Liver (tissue), 9 donors: Measurements from ENCODE around the gene SORBS2. TPM values are rescaled to one million over a fixed set of nuclear protein-coding genes. Genes with fewer than 3 reads are reported as not detected.

ENCODE experiments used
- DNase-seq: peaks from one replicate; pipeline ENCODE4 v3.0.0-alpha.2; 2017; ENCODE audit warnings: low spot score
- H3K27ac ChIP-seq, 2 donors: one replicate each; pipeline ENCODE4 v1.7.0; 2013; ENCODE audit warnings: inconsistent platforms in 2 of 2, low read length in 2 of 2, control low read depth in 1 of 2, low read depth in 1 of 2, mild to moderate bottlenecking in 1 of 2
- H3K27me3 ChIP-seq, 4 donors: one replicate each; pipeline versions ENCODE4 v1.6.1 to v1.7.0; 2013; ENCODE audit warnings: low read length in 3 of 4, inconsistent platforms in 1 of 4, mild to moderate bottlenecking in 1 of 4, moderate library complexity in 1 of 4; ENCODE audit not compliant: control insufficient read depth in 4 of 4, insufficient read depth in 4 of 4
- H3K36me3 ChIP-seq, 4 donors: one replicate each; pipeline versions ENCODE4 v1.6.1 to v1.7.0; 2013; ENCODE audit warnings: low read length in 3 of 4, mild to moderate bottlenecking in 3 of 4, low read depth in 1 of 4, moderate library complexity in 1 of 4; ENCODE audit not compliant: control insufficient read depth in 4 of 4, insufficient read depth in 3 of 4
- H3K4me1 ChIP-seq, 4 donors: one replicate each; pipeline versions ENCODE4 v1.6.1 to v1.7.0; 2013; ENCODE audit warnings: low read length in 3 of 4, mild to moderate bottlenecking in 3 of 4, moderate library complexity in 1 of 4; ENCODE audit not compliant: control insufficient read depth in 4 of 4, insufficient read depth in 4 of 4
- H3K4me3 ChIP-seq, 3 donors: one replicate each; pipeline versions ENCODE4 v1.6.1 to v1.7.0; 2013; ENCODE audit warnings: low read length in 3 of 3, control low read depth in 1 of 3, low read depth in 1 of 3, mild to moderate bottlenecking in 1 of 3
- H3K9ac ChIP-seq, 2 donors: one replicate each; pipeline ENCODE4 v1.7.0; 2013; ENCODE audit warnings: low read length in 2 of 2, mild to moderate bottlenecking in 2 of 2, moderate library complexity in 2 of 2, control low read depth in 1 of 2, low read depth in 1 of 2
- H3K9me3 ChIP-seq, 4 donors: one replicate each; pipeline versions ENCODE4 v1.6.1 to v1.7.0; 2013; ENCODE audit warnings: low read length in 3 of 4; ENCODE audit not compliant: control insufficient read depth in 4 of 4
- EGR1 ChIP-seq, 2 donors: IDR thresholded peaks; 2 replicates each; pipeline ENCODE4 v1.6.1; 2016 to 2018; ENCODE audit warnings: antibody characterized with exemption in 2 of 2, low read depth in 2 of 2
- FOXA1 ChIP-seq: IDR thresholded peaks from 2 replicates; pipeline ENCODE4 v1.6.1; 2016; ENCODE audit warnings: antibody characterized with exemption
- FOXA2 ChIP-seq: IDR thresholded peaks from 2 replicates; pipeline ENCODE4 v1.6.1; 2016; ENCODE audit warnings: antibody characterized with exemption
- GABPA ChIP-seq, 2 donors: IDR thresholded peaks in 1 of 2; conservative IDR thresholded peaks in 1 of 2; 2 replicates each; pipeline ENCODE4 v1.6.1; 2016; ENCODE audit warnings: antibody characterized with exemption in 2 of 2, mild to moderate bottlenecking in 1 of 2, moderate library complexity in 1 of 2
- HNF4A ChIP-seq, 2 donors: conservative IDR thresholded peaks; 2 replicates each; pipeline ENCODE4 v1.6.1; 2016; ENCODE audit warnings: antibody characterized with exemption in 2 of 2, mild to moderate bottlenecking in 2 of 2
- HNF4G ChIP-seq: IDR thresholded peaks from 2 replicates; pipeline ENCODE4 v1.6.1; 2016; ENCODE audit warnings: antibody characterized with exemption
- JUND ChIP-seq, 2 donors: IDR thresholded peaks; 2 replicates each; pipeline ENCODE4 v1.6.1; 2016; ENCODE audit warnings: antibody characterized with exemption in 2 of 2
- NR2F2 ChIP-seq: IDR thresholded peaks from 2 replicates; pipeline ENCODE4 v1.6.1; 2016; ENCODE audit warnings: antibody characterized with exemption
- RAD21 ChIP-seq, 2 donors: IDR thresholded peaks; 2 replicates each; pipeline ENCODE4 v1.6.1; 2016; ENCODE audit warnings: antibody characterized with exemption in 2 of 2, mild to moderate bottlenecking in 2 of 2
- RXRA ChIP-seq, 2 donors: IDR thresholded peaks; 2 replicates each; pipeline ENCODE4 v1.6.1; 2017 to 2018; ENCODE audit warnings: antibody characterized with exemption in 2 of 2, mild to moderate bottlenecking in 1 of 2
- SP1 ChIP-seq: IDR thresholded peaks from 2 replicates; pipeline ENCODE4 v1.6.1; 2018; ENCODE audit warnings: antibody characterized with exemption, mild to moderate bottlenecking
- TAF1 ChIP-seq: conservative IDR thresholded peaks from 2 replicates; pipeline ENCODE4 v1.6.1; 2016; ENCODE audit warnings: antibody characterized with exemption, mild to moderate bottlenecking
- YY1 ChIP-seq: IDR thresholded peaks from 2 replicates; pipeline ENCODE4 v1.6.1; 2016; ENCODE audit warnings: antibody characterized with exemption, mild to moderate bottlenecking
- WGBS: extraction: QIAGEN DNeasy Blood & Tissue Kit; methylation state at CpG from one replicate; pipeline ENCODE4 v1.1.7; 2013; 5-methylcytosine and 5-hydroxymethylcytosine counted together
- polyA plus RNA-seq, 2 donors: library from polyadenylated mRNA; stranded (reverse) in 1 of 2; unstranded in 1 of 2; fragments of 200-250 nt in 1 of 2; fragments of >200 nt in 1 of 2; fragmentation: Nextera tagmentation in 1 of 2; extraction: Ambion mirVana in 1 of 2; gene quantifications; one replicate each; pipeline versions ENCODE4 v1.2.1 to v1.2.3, GENCODE V29; 2013 to 2015
- total RNA-seq, 2 donors: library from RNA; depleted of rRNA; stranded (reverse); fragments of >200 nt; gene quantifications; one replicate each; pipeline ENCODE4 v1.2.3, GENCODE V29; 2014
- TF ChIP-seq, protein P1 (sequence below): IDR thresholded peaks from 2 replicates; pipeline ENCODE4 v1.6.1; 2016; ENCODE audit warnings: antibody characterized with exemption, mild to moderate bottlenecking
- TF ChIP-seq, protein P2 (sequence below): IDR thresholded peaks from 2 replicates; pipeline ENCODE4 v1.6.1; 2016; ENCODE audit warnings: antibody characterized with exemption
- TF ChIP-seq, protein P3 (sequence below): IDR thresholded peaks from 2 replicates; pipeline ENCODE4 v1.6.1; 2016; ENCODE audit warnings: antibody characterized with exemption
- TF ChIP-seq, protein P4 (sequence below): fragments of 150-350 bp; IDR thresholded peaks from 2 replicates; pipeline ENCODE4 v1.5.1; 2017; ENCODE audit warnings: improper control_type of control experiment, low read depth, low read length; ENCODE audit not compliant: missing input control
- TF ChIP-seq, protein P5 (sequence below): IDR thresholded peaks from 2 replicates; pipeline ENCODE4 v1.6.1; 2016; ENCODE audit warnings: antibody characterized with exemption
- donor health status: healthy.
- donor health status: healthy.
- donor health status: healthy.
- donor health status: healthy.
- donor health status: healthy.

SORBS2 gene
- total and polyA plus RNA-seq, 4 donors, result 23.3 to 136 (median 59.6) TPM

DNA sequence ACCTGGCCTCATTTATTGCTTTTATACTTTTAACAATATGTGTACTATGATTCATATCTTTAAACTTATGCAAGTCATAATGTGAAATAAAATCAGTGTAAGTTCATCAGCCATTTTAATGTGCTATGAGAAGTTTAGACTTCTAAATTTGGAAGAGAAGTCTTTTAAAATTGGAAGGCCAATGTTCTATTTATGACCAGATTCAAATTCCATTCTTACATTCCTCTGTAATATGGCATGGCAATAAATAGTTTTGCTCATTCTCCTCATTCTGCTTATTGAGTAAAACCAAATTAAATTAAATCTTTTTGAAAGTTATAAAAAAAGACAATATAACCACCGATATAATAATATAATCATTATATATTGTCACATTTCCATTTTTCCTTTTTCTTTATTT is 126.2 kb downstream of the SORBS2 start:
- Histone ChIP-seq H3K9ac (no peak overlapping the region), H3K27ac (no peak overlapping the region), H3K36me3 (peaks cover 0 to 9% (median 3%) of the 10 kb centered on the region in 4 donors), H3K9me3 (no peaks in the 10 kb centered on the region), H3K27me3 (no peaks in the 10 kb centered on the region), H3K4me1 (peaks cover 0 to 12% (median 6%) of the 10 kb centered on the region in 4 donors), H3K4me3 (no peak overlapping the region)
- TF ChIP-seq FOXA2 (no peak), TAF1 (no peak), RAD21 (IDR thresholded peaks at IDR 0.05) (no peak), HNF4A (conservative IDR thresholded peaks at IDR 0.05) (no peak), EGR1 (IDR thresholded peaks at IDR 0.05; ENCODE audit: low read depth in 2 of 2) (no peak), YY1 (no peak), SP1 (no peak), RXRA (IDR thresholded peaks at IDR 0.05) (no peak), NR2F2 (no peak), HNF4G (no peak), JUND (IDR thresholded peaks at IDR 0.05) (no peak), GABPA (IDR thresholded peaks at IDR 0.05 in 1 of 2, conservative IDR thresholded peaks at IDR 0.05 in 1 of 2) (no peak), FOXA1 (no peak)
- TF ChIP-seq, protein P1, sequence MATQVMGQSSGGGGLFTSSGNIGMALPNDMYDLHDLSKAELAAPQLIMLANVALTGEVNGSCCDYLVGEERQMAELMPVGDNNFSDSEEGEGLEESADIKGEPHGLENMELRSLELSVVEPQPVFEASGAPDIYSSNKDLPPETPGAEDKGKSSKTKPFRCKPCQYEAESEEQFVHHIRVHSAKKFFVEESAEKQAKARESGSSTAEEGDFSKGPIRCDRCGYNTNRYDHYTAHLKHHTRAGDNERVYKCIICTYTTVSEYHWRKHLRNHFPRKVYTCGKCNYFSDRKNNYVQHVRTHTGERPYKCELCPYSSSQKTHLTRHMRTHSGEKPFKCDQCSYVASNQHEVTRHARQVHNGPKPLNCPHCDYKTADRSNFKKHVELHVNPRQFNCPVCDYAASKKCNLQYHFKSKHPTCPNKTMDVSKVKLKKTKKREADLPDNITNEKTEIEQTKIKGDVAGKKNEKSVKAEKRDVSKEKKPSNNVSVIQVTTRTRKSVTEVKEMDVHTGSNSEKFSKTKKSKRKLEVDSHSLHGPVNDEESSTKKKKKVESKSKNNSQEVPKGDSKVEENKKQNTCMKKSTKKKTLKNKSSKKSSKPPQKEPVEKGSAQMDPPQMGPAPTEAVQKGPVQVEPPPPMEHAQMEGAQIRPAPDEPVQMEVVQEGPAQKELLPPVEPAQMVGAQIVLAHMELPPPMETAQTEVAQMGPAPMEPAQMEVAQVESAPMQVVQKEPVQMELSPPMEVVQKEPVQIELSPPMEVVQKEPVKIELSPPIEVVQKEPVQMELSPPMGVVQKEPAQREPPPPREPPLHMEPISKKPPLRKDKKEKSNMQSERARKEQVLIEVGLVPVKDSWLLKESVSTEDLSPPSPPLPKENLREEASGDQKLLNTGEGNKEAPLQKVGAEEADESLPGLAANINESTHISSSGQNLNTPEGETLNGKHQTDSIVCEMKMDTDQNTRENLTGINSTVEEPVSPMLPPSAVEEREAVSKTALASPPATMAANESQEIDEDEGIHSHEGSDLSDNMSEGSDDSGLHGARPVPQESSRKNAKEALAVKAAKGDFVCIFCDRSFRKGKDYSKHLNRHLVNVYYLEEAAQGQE, result no peak
- TF ChIP-seq, protein P2, sequence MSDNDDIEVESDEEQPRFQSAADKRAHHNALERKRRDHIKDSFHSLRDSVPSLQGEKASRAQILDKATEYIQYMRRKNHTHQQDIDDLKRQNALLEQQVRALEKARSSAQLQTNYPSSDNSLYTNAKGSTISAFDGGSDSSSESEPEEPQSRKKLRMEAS, result no peak
- TF ChIP-seq, protein P3, sequence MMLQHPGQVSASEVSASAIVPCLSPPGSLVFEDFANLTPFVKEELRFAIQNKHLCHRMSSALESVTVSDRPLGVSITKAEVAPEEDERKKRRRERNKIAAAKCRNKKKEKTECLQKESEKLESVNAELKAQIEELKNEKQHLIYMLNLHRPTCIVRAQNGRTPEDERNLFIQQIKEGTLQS, result no peak
- TF ChIP-seq, protein P4, sequence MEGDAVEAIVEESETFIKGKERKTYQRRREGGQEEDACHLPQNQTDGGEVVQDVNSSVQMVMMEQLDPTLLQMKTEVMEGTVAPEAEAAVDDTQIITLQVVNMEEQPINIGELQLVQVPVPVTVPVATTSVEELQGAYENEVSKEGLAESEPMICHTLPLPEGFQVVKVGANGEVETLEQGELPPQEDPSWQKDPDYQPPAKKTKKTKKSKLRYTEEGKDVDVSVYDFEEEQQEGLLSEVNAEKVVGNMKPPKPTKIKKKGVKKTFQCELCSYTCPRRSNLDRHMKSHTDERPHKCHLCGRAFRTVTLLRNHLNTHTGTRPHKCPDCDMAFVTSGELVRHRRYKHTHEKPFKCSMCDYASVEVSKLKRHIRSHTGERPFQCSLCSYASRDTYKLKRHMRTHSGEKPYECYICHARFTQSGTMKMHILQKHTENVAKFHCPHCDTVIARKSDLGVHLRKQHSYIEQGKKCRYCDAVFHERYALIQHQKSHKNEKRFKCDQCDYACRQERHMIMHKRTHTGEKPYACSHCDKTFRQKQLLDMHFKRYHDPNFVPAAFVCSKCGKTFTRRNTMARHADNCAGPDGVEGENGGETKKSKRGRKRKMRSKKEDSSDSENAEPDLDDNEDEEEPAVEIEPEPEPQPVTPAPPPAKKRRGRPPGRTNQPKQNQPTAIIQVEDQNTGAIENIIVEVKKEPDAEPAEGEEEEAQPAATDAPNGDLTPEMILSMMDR, result no peak
- TF ChIP-seq, protein P5, sequence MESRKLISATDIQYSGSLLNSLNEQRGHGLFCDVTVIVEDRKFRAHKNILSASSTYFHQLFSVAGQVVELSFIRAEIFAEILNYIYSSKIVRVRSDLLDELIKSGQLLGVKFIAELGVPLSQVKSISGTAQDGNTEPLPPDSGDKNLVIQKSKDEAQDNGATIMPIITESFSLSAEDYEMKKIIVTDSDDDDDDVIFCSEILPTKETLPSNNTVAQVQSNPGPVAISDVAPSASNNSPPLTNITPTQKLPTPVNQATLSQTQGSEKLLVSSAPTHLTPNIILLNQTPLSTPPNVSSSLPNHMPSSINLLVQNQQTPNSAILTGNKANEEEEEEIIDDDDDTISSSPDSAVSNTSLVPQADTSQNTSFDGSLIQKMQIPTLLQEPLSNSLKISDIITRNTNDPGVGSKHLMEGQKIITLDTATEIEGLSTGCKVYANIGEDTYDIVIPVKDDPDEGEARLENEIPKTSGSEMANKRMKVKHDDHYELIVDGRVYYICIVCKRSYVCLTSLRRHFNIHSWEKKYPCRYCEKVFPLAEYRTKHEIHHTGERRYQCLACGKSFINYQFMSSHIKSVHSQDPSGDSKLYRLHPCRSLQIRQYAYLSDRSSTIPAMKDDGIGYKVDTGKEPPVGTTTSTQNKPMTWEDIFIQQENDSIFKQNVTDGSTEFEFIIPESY, result no peak
- whole genome bisulfite sequencing, result 89% methylated on average over 1 of the region's 1 CpG
- no peak for DNase-seq
